ENCODE results near the gene APOL4.
"Not testable (repeated sequence)": the region's sequence is repeated elsewhere in the genome, so short reads cannot be mapped to it uniquely, and the experiment has no call there.

The APOL4 gene

GRCh38 chr22:36205573-36205972 is 4.0 kb upstream of the APOL4 start:
- not testable (repeated sequence) for DNase-seq

GRCh38 chr22:36204632-36205015 is 3.0 kb upstream of the APOL4 start:
- DNase-seq: no peak

DNA sequence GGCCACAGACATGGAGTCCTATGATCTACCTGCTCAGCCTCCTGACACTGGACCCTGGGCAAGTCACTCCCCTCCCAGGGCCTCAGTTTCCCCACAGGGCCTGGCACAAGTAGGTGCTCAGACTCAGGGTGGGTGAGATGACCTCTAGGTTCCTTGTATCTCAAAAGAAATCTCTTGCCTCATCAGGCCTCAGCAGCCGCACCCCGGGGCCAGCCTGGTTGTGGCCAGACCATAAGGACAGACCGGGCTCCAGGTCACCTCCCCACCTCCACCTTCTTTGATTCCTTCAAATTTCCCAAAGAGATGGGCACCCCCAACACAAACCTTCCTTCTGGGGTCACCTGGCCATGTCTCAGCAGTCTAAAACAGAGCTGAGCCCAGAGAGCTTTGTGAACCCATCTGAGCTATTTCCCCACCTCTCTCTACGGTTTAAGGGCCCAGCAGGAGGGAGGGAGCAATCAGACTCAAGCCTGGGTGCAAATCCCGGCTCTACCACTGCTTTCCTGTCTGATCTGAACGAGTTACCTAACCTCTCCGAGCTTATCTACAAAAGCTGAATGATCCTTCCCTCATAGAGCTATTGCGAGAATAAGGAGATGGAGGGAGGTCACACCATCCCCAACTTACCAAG is 2.5 kb upstream of the APOL4 start:
- no peak for DNase-seq

DNA sequence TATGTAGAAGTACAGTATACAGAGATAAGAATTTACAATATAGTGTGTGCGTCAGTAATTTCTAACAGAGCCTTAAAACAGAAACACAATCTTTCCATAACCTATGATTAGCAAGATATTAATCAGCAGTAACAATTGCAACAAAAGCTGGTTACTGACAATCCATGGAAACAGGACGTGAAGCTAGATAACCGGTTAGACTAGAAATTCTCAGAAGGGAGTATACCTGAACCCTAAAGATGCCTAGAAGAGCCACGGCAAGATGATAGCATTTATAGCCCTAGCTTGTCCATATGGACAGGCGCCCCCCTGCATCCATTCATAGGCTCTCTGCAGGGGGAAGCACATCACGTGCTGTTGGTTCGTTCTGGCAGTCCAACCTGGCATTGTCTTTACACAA is 1.8 kb upstream of the APOL4 start:
- not testable (repeated sequence) for DNase-seq

- not testable (repeated sequence) for DNase-seq
Observed at GRCh38 chr22:36202906-36203305, 1.3 kb upstream of the APOL4 start.

DNA sequence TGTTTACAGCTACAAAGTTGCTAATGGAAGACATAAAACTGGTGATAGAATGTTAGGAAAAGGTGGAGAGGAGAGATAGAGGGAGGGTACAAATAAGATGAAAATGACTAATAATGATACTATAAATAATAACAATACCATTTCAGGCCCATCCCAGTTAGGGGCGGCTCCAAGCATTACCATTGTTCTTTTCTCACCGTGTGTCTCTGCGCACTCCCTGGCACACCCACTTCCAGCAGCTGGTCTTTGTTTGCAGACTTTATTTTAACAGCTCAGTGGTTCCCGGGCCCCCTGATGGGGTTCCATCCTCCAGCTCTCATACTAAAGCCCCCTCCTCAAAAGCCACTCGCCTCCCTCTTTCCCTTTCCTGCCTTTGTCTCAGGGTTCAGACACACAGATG is 584 bp downstream of the APOL4 start:
- not testable (repeated sequence) for DNase-seq

- DNase-seq: no peak
Observed at GRCh38 chr22:36199001-36199551, 2.5 kb downstream of the APOL4 start.

DNA sequence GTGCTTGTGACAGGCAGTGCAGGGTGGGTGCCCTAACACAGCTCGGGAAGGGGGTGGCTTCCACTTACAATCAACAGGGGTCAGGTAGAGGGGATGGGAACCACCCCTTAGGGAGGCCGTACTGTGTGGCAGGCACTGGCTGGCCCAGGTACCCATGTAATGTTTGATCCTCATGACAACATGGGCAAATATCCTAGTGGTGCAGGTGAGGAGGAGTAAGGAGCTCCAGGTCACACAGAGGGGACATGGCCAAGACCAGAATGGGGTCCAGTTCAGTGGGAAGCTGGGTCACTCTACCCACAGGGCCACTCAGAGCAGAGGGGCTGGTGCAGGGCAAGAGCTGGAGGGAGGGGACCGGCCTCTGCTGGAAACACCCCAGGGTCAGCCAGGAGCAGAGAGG is 3.1 kb downstream of the APOL4 start:
- DNase-seq: no peak

- no peak for DNase-seq
Observed at GRCh38 chr22:36197514-36198146, 4.0 kb downstream of the APOL4 start.

GRCh38 chr22:36197065-36197440 is 4.6 kb downstream of the APOL4 start:
- DNase-seq: no peak

DNA sequence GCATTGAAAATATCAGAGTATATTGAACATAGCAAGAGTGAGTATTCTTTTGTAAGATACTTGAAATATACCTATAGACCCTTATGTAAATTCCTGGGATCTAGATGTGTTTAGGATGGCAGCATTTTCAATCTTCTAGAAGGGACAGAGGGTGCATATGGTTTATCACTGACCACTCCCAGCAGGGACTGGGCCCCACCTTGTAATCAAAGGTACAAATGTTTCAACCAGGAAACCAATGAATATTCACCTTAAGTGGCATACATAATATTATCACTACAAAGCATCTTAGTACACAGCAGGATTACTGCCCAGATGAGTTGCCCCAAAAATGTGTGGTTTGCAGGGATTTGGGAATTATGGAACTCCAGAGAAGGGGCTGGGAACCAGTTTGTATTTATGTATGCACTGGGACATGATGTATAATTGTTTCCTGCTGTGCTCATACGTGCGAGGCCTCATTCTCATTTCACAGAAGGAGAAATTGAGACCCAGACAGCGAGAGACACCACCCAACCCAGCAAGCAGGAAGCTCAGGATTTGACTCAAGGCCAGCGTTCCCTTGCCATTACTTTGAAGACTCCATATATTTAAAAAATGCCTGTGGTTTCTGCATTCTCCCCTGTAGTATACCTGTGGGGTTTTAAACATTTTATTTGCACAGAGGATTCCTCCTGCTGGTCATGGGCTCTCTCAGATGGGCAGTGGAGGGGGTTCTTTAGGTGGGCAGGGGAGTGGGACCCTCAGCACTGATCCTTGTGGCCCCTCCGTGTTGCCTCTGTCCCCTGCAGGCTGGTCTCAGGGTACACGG is 5.2 kb downstream of the APOL4 start:
- no peak for DNase-seq

GRCh38 chr22:36194971-36195370 is 6.6 kb downstream of the APOL4 start:
- no peak for DNase-seq

DNA sequence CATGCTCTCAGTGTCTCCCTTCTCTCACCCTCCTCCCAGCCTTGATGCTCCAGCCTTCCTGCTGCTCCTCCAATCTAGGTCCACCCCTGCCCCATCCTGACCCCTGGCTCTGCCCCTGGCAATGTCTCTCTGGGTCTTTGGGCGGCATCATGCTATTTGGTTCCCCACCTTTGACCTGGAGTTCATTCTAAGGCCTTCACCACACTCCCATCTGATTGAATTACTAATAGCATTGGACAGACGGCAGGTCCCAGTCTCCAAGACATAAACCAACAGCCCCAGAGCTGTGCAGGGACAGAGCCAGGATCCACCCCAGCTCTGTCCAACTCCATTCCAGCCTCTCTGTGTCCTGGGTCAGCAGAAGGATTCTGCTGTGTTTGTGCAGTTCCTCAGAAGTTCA is 7.2 kb downstream of the APOL4 start:
- DNase-seq: no peak

- DNase-seq: no peak
Observed at GRCh38 chr22:36193577-36193976, 8.0 kb downstream of the APOL4 start.

- no peak for DNase-seq
Observed at GRCh38 chr22:36193171-36193570, 8.4 kb downstream of the APOL4 start.

DNA sequence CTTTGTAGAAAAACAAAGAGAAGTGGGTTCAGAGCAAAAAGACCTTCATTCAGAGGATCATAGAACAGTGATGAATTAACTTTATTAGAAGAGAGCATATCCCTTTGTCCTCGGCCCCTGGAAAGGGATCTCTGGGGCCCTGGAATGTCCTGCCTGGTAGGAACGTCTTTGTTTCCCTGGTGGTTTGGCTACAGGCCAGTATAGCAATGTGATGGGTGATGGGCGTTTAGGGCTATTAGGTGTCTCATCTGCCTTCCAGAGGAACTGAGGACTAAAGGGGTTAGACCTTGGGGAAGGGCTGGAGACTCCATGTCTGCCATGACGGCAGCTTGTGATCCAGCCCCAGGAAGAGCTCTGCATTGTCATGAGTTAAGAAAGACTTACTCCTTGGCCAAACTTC is 9.1 kb downstream of the APOL4 start:
- DNase-seq: no peak

DNA sequence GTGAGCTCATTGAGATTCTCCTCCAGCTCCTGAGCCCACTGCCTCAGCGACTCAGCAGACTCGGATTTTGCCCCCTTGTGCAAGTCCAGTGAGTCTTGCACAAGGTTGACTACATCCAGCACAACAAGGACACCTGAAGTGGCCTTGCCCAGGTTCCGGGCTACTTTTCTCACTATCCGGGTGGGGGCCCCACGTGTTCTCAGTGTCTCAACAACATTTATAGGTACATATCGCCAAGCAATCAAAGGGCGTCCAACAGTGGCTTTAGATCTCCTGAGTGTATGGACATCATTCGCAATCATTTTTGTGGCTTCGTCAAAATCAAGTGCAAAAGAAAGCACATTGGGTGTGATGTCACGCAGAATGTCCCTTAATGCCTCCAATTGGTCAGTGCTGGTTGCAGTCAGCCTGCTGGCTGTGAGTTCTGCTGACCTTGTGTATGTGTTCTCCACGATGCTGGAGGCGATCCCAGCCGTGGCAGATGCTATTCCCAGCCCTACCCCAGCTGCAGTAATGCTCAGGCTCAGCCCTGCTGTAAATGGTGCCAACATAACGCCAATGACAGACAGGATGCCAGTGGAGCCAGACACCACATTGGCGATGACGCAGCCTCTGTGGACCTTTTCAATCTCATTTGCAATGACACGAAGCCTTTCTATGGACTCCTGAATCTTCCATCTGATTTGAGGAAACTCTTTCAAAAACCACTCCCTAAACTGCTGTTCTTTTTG is 10.3 kb downstream of the APOL4 start:
- DNase-seq: no peak

DNA sequence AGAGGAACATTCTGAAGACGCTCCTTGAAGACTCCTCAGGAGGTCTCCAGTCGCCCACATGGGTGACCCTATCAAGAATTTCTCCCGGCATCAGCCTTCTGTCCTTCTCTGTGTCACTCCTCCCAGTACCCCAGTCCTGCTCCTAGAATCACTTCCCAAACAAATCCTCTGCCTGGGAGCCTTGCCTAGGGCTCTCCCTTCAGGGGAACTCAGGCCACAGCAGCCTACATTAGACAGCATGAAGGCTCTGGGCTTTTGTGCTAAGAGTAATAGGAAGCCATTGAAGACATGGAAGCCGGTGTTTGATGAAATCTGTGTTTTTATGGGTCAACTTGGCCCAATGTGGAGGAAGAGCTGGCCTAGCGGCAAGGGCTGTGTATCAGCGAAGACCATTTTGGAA is 13.7 kb downstream of the APOL4 start:
- DNase-seq: not testable (repeated sequence)

- DNase-seq: no peak
Observed at GRCh38 chr22:36185828-36186624, 15.6 kb downstream of the APOL4 start.

DNA sequence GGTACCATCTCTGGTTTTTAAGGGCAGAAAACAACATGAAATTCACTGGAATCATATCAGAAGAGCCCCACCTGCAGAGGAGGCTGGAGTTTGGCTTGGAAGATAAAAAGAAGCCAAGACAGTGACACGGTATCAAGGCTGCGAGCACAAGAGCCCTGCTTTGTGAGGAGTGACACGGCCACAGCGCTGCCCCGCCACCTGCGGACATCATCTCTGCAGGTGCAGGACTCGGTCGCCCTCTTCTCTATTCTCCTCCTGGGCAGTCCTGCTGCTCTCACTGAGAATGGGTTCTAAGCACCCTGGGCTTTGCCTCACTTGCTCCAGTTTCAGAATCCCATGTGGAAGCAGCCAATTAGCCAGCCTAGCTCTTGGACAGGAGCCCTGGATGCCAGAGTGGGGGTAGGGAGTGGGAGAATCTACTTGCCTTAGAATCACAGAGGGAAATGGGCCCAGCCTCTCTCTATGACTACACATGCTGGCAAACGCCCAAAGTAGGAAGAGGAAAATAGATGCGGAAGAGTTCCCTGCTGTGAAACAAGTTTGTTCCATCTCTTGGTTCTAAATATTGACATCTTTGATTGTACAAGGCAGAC is 17.1 kb downstream of the APOL4 start:
- no peak for DNase-seq

GRCh38 chr22:36183446-36183845 is 18.2 kb downstream of the APOL4 start:
- no peak for DNase-seq

DNA sequence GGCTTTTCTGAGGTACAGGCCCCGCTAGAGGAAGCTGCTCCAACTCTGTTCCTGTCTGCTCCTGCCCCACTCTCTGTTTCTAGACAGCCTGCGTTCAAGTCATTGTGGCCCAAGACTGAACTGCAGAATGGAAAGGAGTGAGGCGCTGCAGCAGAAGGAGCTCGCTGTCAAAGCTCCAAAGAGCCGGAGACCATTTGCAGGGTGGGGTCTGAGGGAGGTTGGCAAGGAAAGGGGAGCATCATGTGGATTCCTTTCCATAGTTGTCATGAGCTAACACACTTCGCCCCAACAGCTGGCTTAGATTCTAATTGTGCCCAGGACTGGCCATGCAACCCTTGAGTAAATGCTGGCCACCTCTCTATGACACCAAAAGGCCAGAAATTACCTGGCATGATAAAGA is 18.8 kb downstream of the APOL4 start:
- DNase-seq: no peak
